Measurements from ENCODE around the gene MAPK1. TPM values are rescaled to one million over a fixed set of nuclear protein-coding genes. Genes with fewer than 3 reads are reported as not detected.
A peak's percentile ranks its signal among the peaks of the same experiment; 100 is the strongest.
"Not testable (repeated sequence)": the region's sequence is repeated elsewhere in the genome, so short reads cannot be mapped to it uniquely, and the experiment has no call there.

MAPK1 gene
- 100 to 1,000 TPM; 151 to 168 (median 162) TPM for polyA plus RNA-seq

GRCh38 chr22:21867528-21868266 lies at the start of gene MAPK1:
Gene MAPK1, minus strand, starts transcription at chr22:21867645. Its CDS starts 205 bp downstream, at chr22:21867440.
- peak; percentile 95 to 96 (median 96) for DNase-seq
- Mint-ChIP-seq H3K9me3 (no peaks in the 10 kb centered on the region), H3K27ac (peak within 1 kb of the TSS; percentile 95 to 98 (median 98)), H3K4me1 (peaks cover 50 to 56% of the 10 kb centered on the region in 2 donors), H3K27me3 (ENCODE audit: low read depth in 3 of 3) (peaks cover 4 to 20% (median 8%) of the 10 kb centered on the region in 3 donors), H3K36me3 (peaks cover 0 to 8% (median 0%) of the 10 kb centered on the region in 3 donors), H3K4me3 (peak within 1 kb of the TSS; percentile 98 to 99 (median 98))

- Mint-ChIP-seq H3K4me1 (no peaks in the 10 kb centered on the region), H3K27me3 (ENCODE audit: low read depth in 3 of 3) (no peaks in the 10 kb centered on the region), H3K4me3 (no peak overlapping the region), H3K36me3 (no peaks in the 10 kb centered on the region), H3K9me3 (no peaks in the 10 kb centered on the region), H3K27ac (no peak overlapping the region)
- no peak for DNase-seq
Measured at GRCh38 chr22:21916309-21916918, 49.0 kb upstream of the MAPK1 start.

- no peak for DNase-seq
- no peak overlapping the region for H3K27ac Mint-ChIP-seq
- no peaks in the 10 kb centered on the region for H3K36me3 Mint-ChIP-seq
- no peaks in the 10 kb centered on the region for H3K27me3 Mint-ChIP-seq (ENCODE audit: low read depth in 3 of 3)
- H3K9me3 Mint-ChIP-seq = no peaks in the 10 kb centered on the region
- no peaks in the 10 kb centered on the region for H3K4me1 Mint-ChIP-seq
- H3K4me3 Mint-ChIP-seq = no peak overlapping the region
Measured at GRCh38 chr22:21915624-21916308, 48.3 kb upstream of the MAPK1 start.

GRCh38 chr22:21914033-21914642 lies 46.7 kb upstream of the MAPK1 start:
- H3K4me3 Mint-ChIP-seq; H3K4me1 Mint-ChIP-seq; H3K27ac Mint-ChIP-seq; H3K9me3 Mint-ChIP-seq; H3K36me3 Mint-ChIP-seq; DNase-seq; H3K27me3 Mint-ChIP-seq (ENCODE audit: low read depth in 3 of 3): not testable (repeated sequence)

- not testable (repeated sequence) for H3K36me3 Mint-ChIP-seq; DNase-seq; H3K9me3 Mint-ChIP-seq; H3K27me3 Mint-ChIP-seq (ENCODE audit: low read depth in 3 of 3); H3K4me3 Mint-ChIP-seq; H3K4me1 Mint-ChIP-seq; H3K27ac Mint-ChIP-seq
Measured at GRCh38 chr22:21910367-21910766, 42.9 kb upstream of the MAPK1 start.

- no peak overlapping the region for H3K4me3 Mint-ChIP-seq
- DNase-seq = no peak
- no peaks in the 10 kb centered on the region for H3K4me1 Mint-ChIP-seq
- peaks cover 0 to 2% (median 0%) of the 10 kb centered on the region in 3 donors for H3K27me3 Mint-ChIP-seq (ENCODE audit: low read depth in 3 of 3)
- peaks cover 0 to 3% (median 0%) of the 10 kb centered on the region in 3 donors for H3K36me3 Mint-ChIP-seq
- H3K9me3 Mint-ChIP-seq = no peaks in the 10 kb centered on the region
- no peak overlapping the region for H3K27ac Mint-ChIP-seq
Measured at GRCh38 chr22:21909871-21910270, 42.4 kb upstream of the MAPK1 start.

GRCh38 chr22:21907638-21908522 lies 40.4 kb upstream of the MAPK1 start:
- Mint-ChIP-seq H3K4me3 (no peak overlapping the region), H3K36me3 (peaks cover 0 to 5% (median 3%) of the 10 kb centered on the region in 3 donors), H3K9me3 (no peaks in the 10 kb centered on the region), H3K27ac (no peak overlapping the region), H3K4me1 (no peaks in the 10 kb centered on the region), H3K27me3 (ENCODE audit: low read depth in 3 of 3) (peaks cover 0 to 2% (median 0%) of the 10 kb centered on the region in 3 donors)
- no peak for DNase-seq

GRCh38 chr22:21905234-21905633 lies 37.8 kb upstream of the MAPK1 start:
- not testable (repeated sequence) for H3K27ac Mint-ChIP-seq; H3K36me3 Mint-ChIP-seq; H3K27me3 Mint-ChIP-seq (ENCODE audit: low read depth in 3 of 3)

GRCh38 chr22:21904250-21904789 lies 36.9 kb upstream of the MAPK1 start:
- peak overlapping the region in 1 of 6 donors; percentile 31 for H3K27ac Mint-ChIP-seq
- no peaks in the 10 kb centered on the region for H3K9me3 Mint-ChIP-seq
- no peak overlapping the region for H3K4me3 Mint-ChIP-seq
- H3K36me3 Mint-ChIP-seq = peaks cover 0 to 5% (median 3%) of the 10 kb centered on the region in 3 donors
- H3K4me1 Mint-ChIP-seq = no peaks in the 10 kb centered on the region
- peaks cover 0 to 7% (median 4%) of the 10 kb centered on the region in 3 donors for H3K27me3 Mint-ChIP-seq (ENCODE audit: low read depth in 3 of 3)
- no peak for DNase-seq

More at GRCh38 chr22:21905234-21905633, 37.8 kb upstream of the MAPK1 start:
- H3K9me3 Mint-ChIP-seq, DNase-seq, H3K4me3 Mint-ChIP-seq, H3K4me1 Mint-ChIP-seq: not testable (repeated sequence)

- no peak for DNase-seq
- no peaks in the 10 kb centered on the region for H3K4me1 Mint-ChIP-seq
- no peaks in the 10 kb centered on the region for H3K9me3 Mint-ChIP-seq
- peak overlapping the region in 1 of 6 donors; percentile 28 for H3K27ac Mint-ChIP-seq
- peaks cover 0 to 5% (median 3%) of the 10 kb centered on the region in 3 donors for H3K36me3 Mint-ChIP-seq
- no peak overlapping the region for H3K4me3 Mint-ChIP-seq
- H3K27me3 Mint-ChIP-seq (ENCODE audit: low read depth in 3 of 3) = peaks cover 0 to 7% (median 4%) of the 10 kb centered on the region in 3 donors
Measured at GRCh38 chr22:21903283-21903682, 35.8 kb upstream of the MAPK1 start.

- peaks cover 0 to 5% (median 3%) of the 10 kb centered on the region in 3 donors for H3K36me3 Mint-ChIP-seq
- no peak overlapping the region for H3K27ac Mint-ChIP-seq
- H3K4me1 Mint-ChIP-seq = no peaks in the 10 kb centered on the region
- H3K27me3 Mint-ChIP-seq (ENCODE audit: low read depth in 3 of 3) = peaks cover 0 to 5% (median 4%) of the 10 kb centered on the region in 3 donors
- H3K4me3 Mint-ChIP-seq = no peak overlapping the region
- no peak for DNase-seq
- H3K9me3 Mint-ChIP-seq = no peaks in the 10 kb centered on the region
Measured at GRCh38 chr22:21902296-21903087, 35.0 kb upstream of the MAPK1 start.

GRCh38 chr22:21898354-21898896 lies 31.0 kb upstream of the MAPK1 start:
- H3K4me3 Mint-ChIP-seq = no peak overlapping the region

More at GRCh38 chr22:21898354-21898896, 31.0 kb upstream of the MAPK1 start:
- H3K4me1 Mint-ChIP-seq = no peaks in the 10 kb centered on the region
- H3K9me3 Mint-ChIP-seq = no peaks in the 10 kb centered on the region
- peaks cover 0 to 5% (median 4%) of the 10 kb centered on the region in 3 donors for H3K27me3 Mint-ChIP-seq (ENCODE audit: low read depth in 3 of 3)
- no peak for DNase-seq
- peaks cover 0 to 5% (median 0%) of the 10 kb centered on the region in 3 donors for H3K36me3 Mint-ChIP-seq
- no peak overlapping the region for H3K27ac Mint-ChIP-seq
